ENCODE results near the gene ZC3H12C.
A peak's percentile ranks its signal among the peaks of the same experiment; 100 is the strongest.
"Not testable (repeated sequence)": the region's sequence is repeated elsewhere in the genome, so short reads cannot be mapped to it uniquely, and the experiment has no call there.

ZC3H12C gene

GRCh38 chr11:110186456-110186855 lies 93.3 kb downstream of the ZC3H12C start:
- no peak for DNase-seq (ENCODE audit: low read depth)
- H3K4me3 ChIP-seq (ENCODE audit: low read depth, low read length), result no peak overlapping the region
- TF ChIP-seq MYC (IDR thresholded peaks at IDR 0.05; ENCODE audit: low read depth, low read length) (no peak), POLR2A (IDR thresholded peaks at IDR 0.05; ENCODE audit: extremely low read depth, insufficient read length) (no peak), CTCF (IDR thresholded peaks at IDR 0.05; ENCODE audit: low read depth, low read length) (no peak)
- TF ChIP-seq, protein P1, sequence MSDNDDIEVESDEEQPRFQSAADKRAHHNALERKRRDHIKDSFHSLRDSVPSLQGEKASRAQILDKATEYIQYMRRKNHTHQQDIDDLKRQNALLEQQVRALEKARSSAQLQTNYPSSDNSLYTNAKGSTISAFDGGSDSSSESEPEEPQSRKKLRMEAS (IDR thresholded peaks at IDR 0.05; ENCODE audit: low read depth, low read length), result no peak

DNA sequence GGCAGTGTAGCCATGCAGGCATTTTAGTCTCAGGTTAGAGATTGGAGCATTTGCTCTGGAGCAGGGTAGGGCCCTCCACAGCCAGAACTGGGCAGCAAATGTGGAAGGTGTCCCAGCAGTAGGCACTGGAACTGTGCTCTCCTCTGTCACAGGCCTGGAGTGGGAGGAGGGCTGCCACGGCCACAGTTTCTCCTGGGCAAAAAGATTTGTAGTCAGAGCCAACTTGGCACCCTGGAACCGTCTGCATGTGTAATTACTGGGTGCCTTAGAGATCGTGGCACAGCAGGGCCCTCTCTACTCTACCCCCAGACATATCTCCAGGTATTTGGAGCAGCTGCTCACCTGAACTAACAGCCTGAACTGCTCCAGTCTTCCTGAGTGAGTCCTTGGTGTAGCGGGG lies 93.7 kb downstream of the ZC3H12C start:
- DNase-seq (ENCODE audit: low read depth), result no peak
- no peak overlapping the region for H3K4me3 ChIP-seq (ENCODE audit: low read depth, low read length)
- TF ChIP-seq CTCF (IDR thresholded peaks at IDR 0.05; ENCODE audit: low read depth, low read length), result no peak

DNA sequence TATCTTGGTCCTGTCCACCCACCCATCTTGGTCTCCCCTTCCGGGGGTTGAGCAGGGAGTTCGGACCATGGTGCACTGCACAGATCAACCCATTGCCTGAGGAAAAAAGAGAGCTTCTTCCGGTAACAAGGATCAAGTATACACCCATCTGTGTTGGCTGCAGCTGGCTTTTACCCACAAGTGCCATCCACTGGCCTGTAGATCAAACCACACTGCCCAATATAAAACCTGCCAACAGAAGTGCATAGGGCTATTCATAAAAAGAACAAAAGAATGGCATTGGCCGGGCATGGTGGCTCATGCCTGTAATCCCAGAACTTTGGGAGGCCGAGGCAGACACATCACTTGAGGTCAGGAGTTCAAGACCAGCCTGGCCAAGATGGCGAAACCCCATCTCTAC lies 94.5 kb downstream of the ZC3H12C start:
- TF ChIP-seq, protein P1 (IDR thresholded peaks at IDR 0.05; ENCODE audit: low read depth, low read length), result no peak
- TF ChIP-seq CTCF (IDR thresholded peaks at IDR 0.05; ENCODE audit: low read depth, low read length) (no peak), POLR2A (IDR thresholded peaks at IDR 0.05; ENCODE audit: extremely low read depth, insufficient read length) (no peak), MYC (IDR thresholded peaks at IDR 0.05; ENCODE audit: low read depth, low read length) (no peak)
- DNase-seq (ENCODE audit: low read depth), result no peak
- no peak overlapping the region for H3K4me3 ChIP-seq (ENCODE audit: low read depth, low read length)

- no peak for TF ChIP-seq POLR2A (IDR thresholded peaks at IDR 0.05; ENCODE audit: extremely low read depth, insufficient read length)
- TF ChIP-seq CTCF (IDR thresholded peaks at IDR 0.05; ENCODE audit: low read depth, low read length), result no peak
- TF ChIP-seq, protein P1 (IDR thresholded peaks at IDR 0.05; ENCODE audit: low read depth, low read length), result no peak
- no peak for TF ChIP-seq MYC (IDR thresholded peaks at IDR 0.05; ENCODE audit: low read depth, low read length)
- DNase-seq (ENCODE audit: low read depth), result no peak
- no peak overlapping the region for H3K4me3 ChIP-seq (ENCODE audit: low read depth, low read length)
Measured at GRCh38 chr11:110190885-110191284, 97.7 kb downstream of the ZC3H12C start.

- not testable (repeated sequence) for DNase-seq (ENCODE audit: low read depth); H3K4me3 ChIP-seq (ENCODE audit: low read depth, low read length)
Measured at GRCh38 chr11:110192604-110193282, 99.6 kb downstream of the ZC3H12C start.

GRCh38 chr11:110194211-110194766 lies 101.1 kb downstream of the ZC3H12C start:
- DNase-seq (ENCODE audit: low read depth), result peak; percentile 18
- not testable (repeated sequence) for H3K4me3 ChIP-seq (ENCODE audit: low read depth, low read length)

- DNase-seq (ENCODE audit: low read depth), result no peak
- TF ChIP-seq POLR2A (IDR thresholded peaks at IDR 0.05; ENCODE audit: extremely low read depth, insufficient read length) (no peak), MYC (IDR thresholded peaks at IDR 0.05; ENCODE audit: low read depth, low read length) (no peak), CTCF (IDR thresholded peaks at IDR 0.05; ENCODE audit: low read depth, low read length) (no peak)
- TF ChIP-seq, protein P1 (IDR thresholded peaks at IDR 0.05; ENCODE audit: low read depth, low read length), result no peak
- H3K4me3 ChIP-seq (ENCODE audit: low read depth, low read length), result no peak overlapping the region
Measured at GRCh38 chr11:110196241-110196754, 103.1 kb downstream of the ZC3H12C start.
